GM12878 (cell line): ENCODE measurements around the gene CDH9. TPM values are rescaled to one million over a fixed set of nuclear protein-coding genes. Genes with fewer than 3 reads are reported as not detected.

Source experiments
- ATAC-seq: fragments of 200-7000 bp; cut with Tn5 transposase; 3 replicates; pipeline ENCODE4 v1.9.1; 2020; ENCODE audit warnings: mild to moderate bottlenecking, moderate library complexity
- BruUV-seq: library from RNA; stranded (reverse); fragments of 400-500 nt; replicated peaks from 2 replicates; lab custom pipeline; 2021; lab: Mats Ljungman, UMichigan
- CTCF ChIA-PET: fragments of 300-600 bp; sonication (Branson Sonifier 250); formaldehyde crosslinking; extraction: SDS; loops from one replicate; lab custom pipeline; 2021; ENCODE audit warnings: inconsistent platforms; lab: Yijun Ruan, JAX
- POLR2A ChIA-PET: fragments of 350-600 bp; formaldehyde crosslinking; extraction: SDS; loops from one replicate; lab custom pipeline; 2021; ENCODE audit warnings: inconsistent platforms; lab: Charles Lee
- RAD21 ChIA-PET: fragments of 300-600 bp; sonication (Branson Sonifier 250); formaldehyde crosslinking; loops from one replicate; lab custom pipeline; 2023; ENCODE audit warnings: antibody characterized with exemption; ENCODE audit not compliant: unreplicated experiment; lab: Charles Lee
- SMC1A ChIA-PET: fragments of 300-600 bp; sonication (Branson Sonifier 250); formaldehyde crosslinking; loops from one replicate; lab custom pipeline; 2023; ENCODE audit not compliant: unreplicated experiment, uncharacterized antibody; lab: Charles Lee
- DNase-seq: peaks from one replicate; pipeline ENCODE4 v3.0.0-alpha.2; 2011; ENCODE audit warnings: low read depth, low spot score
- FAIRE-seq: peaks from 3 replicates; lab custom pipeline; 2011; peaks lifted over from hg19 to GRCh38; lab: Jason Lieb, UNC
- H2AFZ ChIP-seq: 2 replicates; pipeline ENCODE4 v1.6.0; 2011; ENCODE audit warnings: low read depth, low read length, control low read depth; ENCODE audit not compliant: control insufficient read depth
- H3K27ac ChIP-seq: 2 replicates; pipeline ENCODE4 v1.5.1; 2011; ENCODE audit warnings: control low read depth; ENCODE audit not compliant: control insufficient read depth, insufficient read depth
- H3K27me3 ChIP-seq, 2 experiments: replicated peaks in 1 of 2; 2 replicates each; pipeline versions ENCODE4 v1.6.0 to v1.6.1; 2011; ENCODE audit warnings: low read length in 1 of 2; ENCODE audit not compliant: control insufficient read depth in 2 of 2, insufficient read depth in 2 of 2
- H3K36me3 ChIP-seq, 2 experiments: 2 replicates each; pipeline ENCODE4 v1.5.1; 2011; ENCODE audit warnings: low read length in 1 of 2; ENCODE audit not compliant: control insufficient read depth in 2 of 2, insufficient read depth in 2 of 2
- H3K4me1 ChIP-seq: 2 replicates; pipeline ENCODE4 v1.6.1; 2011; ENCODE audit warnings: mild to moderate bottlenecking, low read length, moderate library complexity, mixed read lengths; ENCODE audit not compliant: control insufficient read depth, insufficient read depth
- H3K4me2 ChIP-seq: 2 replicates; pipeline ENCODE4 v1.6.0; 2011; ENCODE audit warnings: control low read depth; ENCODE audit not compliant: control insufficient read depth, insufficient read depth
- H3K4me3 ChIP-seq: fragments of 200-600 bp; sonication (generic); 2 replicates; pipeline ENCODE4 v1.5.1; 2016
- H3K79me2 ChIP-seq: 2 replicates; pipeline ENCODE4 v1.6.0; 2011; ENCODE audit warnings: low read length; ENCODE audit not compliant: control insufficient read depth, insufficient read depth
- H3K9ac ChIP-seq: 2 replicates; pipeline ENCODE4 v1.8.0; 2011; ENCODE audit warnings: low read length, control low read depth, mixed read lengths; ENCODE audit not compliant: control insufficient read depth, insufficient read depth
- H3K9me3 ChIP-seq: replicated peaks from 3 replicates; pipeline ENCODE4 v1.5.1; 2011; ENCODE audit warnings: mild to moderate bottlenecking, low read length; ENCODE audit not compliant: control insufficient read depth, insufficient read depth
- H4K20me1 ChIP-seq: 2 replicates; pipeline ENCODE4 v1.6.0; 2011; ENCODE audit not compliant: control insufficient read depth, insufficient read depth
- BCL11A ChIP-seq: IDR thresholded peaks from 2 replicates; pipeline ENCODE4 v1.6.1; 2011; ENCODE audit warnings: low read depth, low read length
- DPF2 ChIP-seq: fragments of 450-650 bp; IDR thresholded peaks from 2 replicates; pipeline ENCODE4 v1.6.1; 2017; ENCODE audit warnings: mild to moderate bottlenecking
- HDAC2 ChIP-seq: fragments of 200-600 bp; sonication (generic); IDR thresholded peaks from 2 replicates; pipeline ENCODE4 v1.6.1; 2017
- JUND ChIP-seq: IDR thresholded peaks from 2 replicates; pipeline ENCODE4 v1.6.1; 2012; ENCODE audit warnings: low read depth, mild to moderate bottlenecking, low read length, improper control_type of control experiment, moderate library complexity
- KAT2A ChIP-seq: conservative IDR thresholded peaks from 2 replicates; pipeline ENCODE4 v1.6.1; 2011; ENCODE audit warnings: low read depth, low read length; ENCODE audit not compliant: control insufficient read depth
- MEF2A ChIP-seq: IDR thresholded peaks from 2 replicates; pipeline ENCODE4 v1.6.1; 2011; ENCODE audit warnings: low read depth, mild to moderate bottlenecking, low read length, moderate library complexity; ENCODE audit not compliant: insufficient read depth
- NR2C1 ChIP-seq: fragments of 450-650 bp; IDR thresholded peaks from 2 replicates; pipeline ENCODE4 v1.6.1; 2017; ENCODE audit warnings: antibody characterized with exemption, mild to moderate bottlenecking, moderate library complexity
- SUZ12 ChIP-seq: fragments of 200-600 bp; sonication (generic); IDR thresholded peaks from one replicate; pipeline ENCODE4 v1.6.1; 2018; ENCODE audit warnings: antibody characterized with exemption, mild to moderate bottlenecking; ENCODE audit not compliant: unreplicated experiment
- ZBTB40 ChIP-seq: fragments of 450-650 bp; IDR thresholded peaks from 2 replicates; pipeline ENCODE4 v1.6.1; 2016; ENCODE audit warnings: mild to moderate bottlenecking, moderate library complexity, borderline replicate concordance
- ZNF622 ChIP-seq: fragments of 450-650 bp; IDR thresholded peaks from 2 replicates; pipeline ENCODE4 v1.6.1; 2017; ENCODE audit warnings: mild to moderate bottlenecking, inconsistent platforms
- WGBS: methylation state at CpG from one replicate; pipeline ENCODE4 v1.1.6; 2016; ENCODE audit warnings: low lambda C conversion rate; ENCODE audit not compliant: insufficient replicate concordance, insufficient coverage; ENCODE audit errors: missing lambda C conversion rate; 5-methylcytosine and 5-hydroxymethylcytosine counted together
- in situ Hi-C: fragments of 300-500 bp; cut with MboI; formaldehyde crosslinking; loops from 9 replicates; pipeline ENCODE4 v1.14.3; 2018; ENCODE audit warnings: mixed read lengths
- intact Hi-C: fragments of 100-400 bp; cut with micrococcal nuclease; formaldehyde crosslinking; loops from one replicate; pipeline ENCODE4 v1.14.2; 2022; ENCODE audit not compliant: unreplicated experiment
- polyA plus RNA-seq, 11 experiments: library from polyadenylated mRNA; depleted of rRNA in 4 of 11; unstranded in 6 of 11; stranded (reverse) in 5 of 11; fragments of >200 nt; fragmentation: Nextera tagmentation in 4 of 11; fragmentation: Illumina TruSeq in 1 of 11; extraction: Ambion mirVana in 4 of 11; extraction: Trizol in 1 of 11; gene quantifications; 1 replicate in 1 of 11; 2 replicates in 10 of 11; pipeline versions ENCODE4 v1.2.1 to v1.2.3, GENCODE V29; 2011 to 2016; ENCODE audit warnings: inconsistent platforms in 2 of 11, missing spikeins in 2 of 11, low read depth in 1 of 11
- total RNA-seq, 4 experiments: library from RNA; depleted of rRNA in 3 of 4; stranded (reverse); fragments of >200 nt in 3 of 4; fragmentation: Illumina TruSeq in 1 of 4; extraction: Trizol in 1 of 4; gene quantifications; 2 replicates each; pipeline versions ENCODE4 v1.2.1 to v1.2.3, GENCODE V29; 2013 to 2021
- TF ChIP-seq, protein P1 (sequence below): fragments of 450-650 bp; IDR thresholded peaks from 2 replicates; pipeline ENCODE4 v1.6.1; 2017; ENCODE audit warnings: mild to moderate bottlenecking, moderate library complexity

Gene CDH9
- total and polyA plus RNA-seq, 10 of the 15 experiments (the other 5 are each of a cell fraction or from before 2014, with no cell fraction given) = not detected

DNA sequence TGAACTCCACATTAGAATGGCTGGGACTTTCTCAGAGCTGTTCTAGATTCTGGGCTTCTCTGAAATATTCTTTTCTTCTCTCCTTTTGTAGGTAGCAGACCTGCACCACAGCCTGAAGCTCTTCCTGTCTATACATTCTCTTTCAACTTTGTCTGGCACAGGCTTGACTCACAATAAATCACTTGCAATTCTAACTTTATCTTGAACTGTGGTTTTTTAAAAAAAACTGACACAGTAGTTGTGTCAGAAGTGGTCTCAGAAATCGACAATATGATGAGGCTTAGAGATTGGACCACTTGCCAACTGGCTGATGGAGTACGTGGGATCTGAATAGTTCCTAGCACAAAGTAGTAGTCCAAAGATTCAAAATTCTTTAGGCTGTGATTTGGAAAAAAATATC is 24.1 kb upstream of the CDH9 start:
- H3K9ac ChIP-seq = no peak overlapping the region
- BruUV-seq = no TSS peak
- SMC1A ChIA-PET = interaction anchor here (1.1 to 1.5 kb wide), 2 partner anchors 10 to 24 kb away, joined by 3 read pairs; partner anchors contain the start of gene CDH9

More for the DNA sequence above, 24.1 kb upstream of the CDH9 start:
- no peak for DNase-seq
- H3K27me3 ChIP-seq = no peaks in the 10 kb centered on the region
- no peak overlapping the region for H3K4me3 ChIP-seq
- no peak for FAIRE-seq
- H2AFZ ChIP-seq = no peak overlapping the region
- CTCF ChIA-PET = no interaction called here
- RAD21 ChIA-PET = no interaction called here
- intact Hi-C loops (no loop called here), in situ Hi-C loops (no loop called here)
- no peaks in the 10 kb centered on the region for H4K20me1 ChIP-seq
- H3K27ac ChIP-seq = no peak overlapping the region
- no peak for ATAC-seq
- TF ChIP-seq HDAC2 (no peak), NR2C1 (no peak), DPF2 (no peak), ZNF622 (no peak), MEF2A (no peak), KAT2A (no peak), ZBTB40 (no peak), BCL11A (no peak), SUZ12 (no peak), JUND (no peak)
- TF ChIP-seq, protein P1, sequence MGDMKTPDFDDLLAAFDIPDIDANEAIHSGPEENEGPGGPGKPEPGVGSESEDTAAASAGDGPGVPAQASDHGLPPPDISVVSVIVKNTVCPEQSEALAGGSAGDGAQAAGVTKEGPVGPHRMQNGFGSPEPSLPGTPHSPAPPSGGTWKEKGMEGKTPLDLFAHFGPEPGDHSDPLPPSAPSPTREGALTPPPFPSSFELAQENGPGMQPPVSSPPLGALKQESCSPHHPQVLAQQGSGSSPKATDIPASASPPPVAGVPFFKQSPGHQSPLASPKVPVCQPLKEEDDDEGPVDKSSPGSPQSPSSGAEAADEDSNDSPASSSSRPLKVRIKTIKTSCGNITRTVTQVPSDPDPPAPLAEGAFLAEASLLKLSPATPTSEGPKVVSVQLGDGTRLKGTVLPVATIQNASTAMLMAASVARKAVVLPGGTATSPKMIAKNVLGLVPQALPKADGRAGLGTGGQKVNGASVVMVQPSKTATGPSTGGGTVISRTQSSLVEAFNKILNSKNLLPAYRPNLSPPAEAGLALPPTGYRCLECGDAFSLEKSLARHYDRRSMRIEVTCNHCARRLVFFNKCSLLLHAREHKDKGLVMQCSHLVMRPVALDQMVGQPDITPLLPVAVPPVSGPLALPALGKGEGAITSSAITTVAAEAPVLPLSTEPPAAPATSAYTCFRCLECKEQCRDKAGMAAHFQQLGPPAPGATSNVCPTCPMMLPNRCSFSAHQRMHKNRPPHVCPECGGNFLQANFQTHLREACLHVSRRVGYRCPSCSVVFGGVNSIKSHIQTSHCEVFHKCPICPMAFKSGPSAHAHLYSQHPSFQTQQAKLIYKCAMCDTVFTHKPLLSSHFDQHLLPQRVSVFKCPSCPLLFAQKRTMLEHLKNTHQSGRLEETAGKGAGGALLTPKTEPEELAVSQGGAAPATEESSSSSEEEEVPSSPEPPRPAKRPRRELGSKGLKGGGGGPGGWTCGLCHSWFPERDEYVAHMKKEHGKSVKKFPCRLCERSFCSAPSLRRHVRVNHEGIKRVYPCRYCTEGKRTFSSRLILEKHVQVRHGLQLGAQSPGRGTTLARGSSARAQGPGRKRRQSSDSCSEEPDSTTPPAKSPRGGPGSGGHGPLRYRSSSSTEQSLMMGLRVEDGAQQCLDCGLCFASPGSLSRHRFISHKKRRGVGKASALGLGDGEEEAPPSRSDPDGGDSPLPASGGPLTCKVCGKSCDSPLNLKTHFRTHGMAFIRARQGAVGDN = no peak
- TF ChIP-seq, all 136 proteins: peak for 0
- H3K79me2 ChIP-seq = no peaks in the 10 kb centered on the region
- 0% methylated on average over 2 of the region's 2 CpGs for WGBS
- POLR2A ChIA-PET = no interaction called here
- no peak overlapping the region for H3K4me2 ChIP-seq
- no peaks in the 10 kb centered on the region for H3K4me1 ChIP-seq
- H3K36me3 ChIP-seq = no peaks in the 10 kb centered on the region
- no peaks in the 10 kb centered on the region for H3K9me3 ChIP-seq
